ENCODE data around the gene MAP1LC3B.
A peak's percentile ranks its signal among the peaks of the same experiment; 100 is the strongest.

MAP1LC3B gene

GRCh38 chr16:87395181-87395842, 3.2 kb downstream of the MAP1LC3B start:
- H3K27me3 ChIP-seq (ENCODE audit: insufficient read depth, poor library complexity, severe bottlenecking): no peaks in the 10 kb centered on the region
- no peak for DNase-seq (ENCODE audit: low read depth in 1 of 2, low spot score in 1 of 2)
- TF ChIP-seq CTCF (IDR thresholded peaks at IDR 0.05; ENCODE audit: insufficient read depth, low read length) (no peak), SPI1 (IDR thresholded peaks at IDR 0.05; ENCODE audit: borderline replicate concordance, low read depth) (no peak), GABPA (IDR thresholded peaks at IDR 0.05; ENCODE audit: low read depth) (no peak), REST (IDR thresholded peaks at IDR 0.05; ENCODE audit: insufficient replicate concordance, low read depth) (no peak), POLR2AphosphoS5 (IDR thresholded peaks at IDR 0.05; ENCODE audit: low read depth) (no peak)
- no peak overlapping the region for H3K27ac ChIP-seq (replicated peaks)
- no peak overlapping the region for H3K4me3 ChIP-seq (replicated peaks; ENCODE audit: insufficient read depth, low read length)

GRCh38 chr16:87404764-87405625, 12.9 kb downstream of the MAP1LC3B start:
- no peaks in the 10 kb centered on the region for H3K27me3 ChIP-seq (ENCODE audit: insufficient read depth, poor library complexity, severe bottlenecking)
- no peak for TF ChIP-seq POLR2AphosphoS5 (IDR thresholded peaks at IDR 0.05; ENCODE audit: low read depth)
- TF ChIP-seq REST (IDR thresholded peaks at IDR 0.05; ENCODE audit: insufficient replicate concordance, low read depth): no peak
- TF ChIP-seq CTCF (IDR thresholded peaks at IDR 0.05; ENCODE audit: insufficient read depth, low read length): no peak
- no peak for TF ChIP-seq GABPA (IDR thresholded peaks at IDR 0.05; ENCODE audit: low read depth)
- TF ChIP-seq SPI1 (IDR thresholded peaks at IDR 0.05; ENCODE audit: borderline replicate concordance, low read depth): no peak
- DNase-seq (ENCODE audit: low read depth in 1 of 2, low spot score in 1 of 2): no peak
- no peak overlapping the region for H3K4me3 ChIP-seq (replicated peaks; ENCODE audit: insufficient read depth, low read length)
- no peak overlapping the region for H3K27ac ChIP-seq (replicated peaks)

GRCh38 chr16:87406495-87407088, 14.5 kb downstream of the MAP1LC3B start:
- Histone ChIP-seq H3K27ac (replicated peaks) (peak overlapping the region; percentile 76), H3K4me3 (replicated peaks; ENCODE audit: insufficient read depth, low read length) (no peak overlapping the region), H3K27me3 (ENCODE audit: insufficient read depth, poor library complexity, severe bottlenecking) (no peaks in the 10 kb centered on the region)
- DNase-seq (ENCODE audit: low read depth in 1 of 2, low spot score in 1 of 2): no peak
- TF ChIP-seq GABPA (IDR thresholded peaks at IDR 0.05; ENCODE audit: low read depth) (no peak), CTCF (IDR thresholded peaks at IDR 0.05; ENCODE audit: insufficient read depth, low read length) (no peak), REST (IDR thresholded peaks at IDR 0.05; ENCODE audit: insufficient replicate concordance, low read depth) (no peak), POLR2AphosphoS5 (IDR thresholded peaks at IDR 0.05; ENCODE audit: low read depth) (no peak)

Data from HL-60 (cell line).